DMS53 (cell line): ENCODE data around the gene CASP10.
A peak's percentile ranks its signal among the peaks of the same experiment; 100 is the strongest.

Experiments used
- DNase-seq: peaks from one replicate; lab custom pipeline; 2025; lab: John Stamatoyannopoulos, UW

The CASP10 gene

GRCh38 chr2:201197781-201198180 lies 14.8 kb downstream of the CASP10 start:
- no peak for DNase-seq

DNA sequence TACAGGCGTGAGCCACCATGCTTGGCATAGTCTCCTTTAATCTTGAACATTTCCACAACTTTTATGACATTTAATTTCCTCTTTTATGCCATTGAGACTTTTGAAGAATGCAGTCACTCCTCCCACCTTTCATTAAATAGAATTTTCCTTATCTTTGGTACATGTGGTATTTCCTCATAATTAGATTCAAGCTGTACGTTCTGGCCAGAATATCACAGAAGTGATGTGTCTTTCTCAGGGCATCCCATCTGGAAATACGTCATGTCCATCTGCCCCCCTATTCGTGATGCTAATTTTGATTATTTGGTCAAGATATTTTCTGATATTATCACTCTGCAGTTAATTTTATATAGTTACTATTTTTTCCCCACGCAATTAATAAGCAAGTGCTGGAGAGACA lies 16.9 kb downstream of the CASP10 start:
- DNase-seq = no peak

DNA sequence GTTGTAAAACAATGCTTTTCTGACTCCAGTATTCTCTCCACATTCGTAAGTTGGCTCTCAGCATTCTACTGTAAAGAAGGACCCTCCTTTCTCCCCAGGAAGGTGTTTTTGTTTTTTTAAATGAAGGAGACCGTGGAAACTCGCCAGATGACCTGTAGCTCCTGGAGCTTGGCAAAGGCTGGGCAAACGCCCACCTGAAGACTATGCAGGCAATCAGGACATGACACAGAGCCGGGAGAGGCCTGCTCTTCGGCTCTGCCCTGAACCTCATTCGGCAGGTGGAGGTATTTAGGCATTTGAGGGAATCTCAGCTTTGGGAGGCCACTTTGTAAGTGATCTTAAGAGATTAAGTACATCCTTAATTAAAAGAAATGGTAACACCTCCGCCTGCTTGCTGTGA lies 17.4 kb downstream of the CASP10 start:
- no peak for DNase-seq

- no peak for DNase-seq
Observed at GRCh38 chr2:201201371-201201770, 18.4 kb downstream of the CASP10 start.

GRCh38 chr2:201203916-201204654 lies 21.1 kb downstream of the CASP10 start:
- no peak for DNase-seq

GRCh38 chr2:201204655-201205514 lies 21.9 kb downstream of the CASP10 start:
- DNase-seq = no peak

DNA sequence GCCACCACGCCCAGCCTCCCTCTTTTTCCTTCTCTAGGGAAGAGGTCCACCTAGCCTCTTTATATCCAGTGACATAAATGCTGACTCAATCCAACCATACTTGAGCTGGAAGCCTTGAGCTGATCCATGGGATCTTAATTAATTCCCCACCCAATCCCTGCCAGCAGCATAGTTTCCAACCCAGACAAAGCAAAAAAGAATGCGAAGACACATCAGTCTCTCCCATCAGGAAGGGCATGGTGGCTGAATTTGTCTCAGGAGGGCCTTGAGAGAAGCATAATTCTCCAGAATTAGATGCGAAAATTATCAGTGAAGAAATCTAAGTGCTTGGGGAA lies 22.5 kb downstream of the CASP10 start:
- no peak for DNase-seq

DNA sequence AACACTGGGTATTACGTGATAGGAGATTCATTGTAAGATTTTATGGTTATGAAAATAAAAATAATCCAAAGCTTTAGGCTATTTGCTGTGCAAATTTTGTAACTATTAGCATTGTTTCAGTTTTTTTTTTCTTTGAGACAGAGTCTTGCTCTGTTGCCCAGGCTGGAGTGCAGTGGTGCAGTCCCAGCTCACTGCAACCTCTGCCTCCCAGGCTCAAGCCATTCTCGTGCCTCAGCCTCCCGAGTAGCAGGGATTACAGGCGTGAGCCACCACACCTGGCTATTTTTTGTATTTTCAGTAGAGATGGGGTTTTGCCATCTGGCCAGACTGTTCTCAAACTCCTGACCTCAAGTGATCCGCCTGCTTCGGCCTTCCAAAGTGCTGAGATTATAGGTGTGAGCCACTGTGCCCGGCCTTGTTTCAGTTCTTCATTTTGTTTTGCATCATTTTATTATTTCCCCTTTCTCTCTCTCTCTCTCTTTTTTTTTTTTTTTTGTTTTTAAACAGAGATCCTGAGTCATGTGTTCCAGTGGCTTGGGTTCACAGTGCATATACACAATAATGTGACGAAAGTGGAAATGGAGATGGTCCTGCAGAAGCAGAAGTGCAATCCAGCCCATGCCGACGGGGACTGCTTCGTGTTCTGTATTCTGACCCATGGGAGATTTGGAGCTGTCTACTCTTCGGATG lies 25.8 kb downstream of the CASP10 start:
- no peak for DNase-seq

DNA sequence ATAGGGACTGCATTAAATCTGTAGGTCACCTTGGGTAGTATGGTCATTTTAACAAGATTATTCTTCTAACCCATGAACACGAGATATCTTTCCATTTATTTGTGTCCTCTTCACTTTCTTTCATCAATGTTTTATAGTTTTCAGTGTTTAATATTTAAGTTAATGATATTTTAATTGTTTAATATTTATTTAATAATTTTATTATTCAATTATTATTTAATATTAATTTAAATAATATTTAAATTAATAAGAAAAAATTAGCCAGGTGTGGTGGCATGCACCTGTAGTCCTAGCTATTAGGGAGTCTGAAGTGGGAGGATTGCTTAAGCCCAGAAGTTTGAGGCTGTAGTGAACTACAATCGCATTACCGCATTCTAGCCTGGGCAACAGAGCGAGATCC lies 33.0 kb downstream of the CASP10 start:
- no peak for DNase-seq

DNA sequence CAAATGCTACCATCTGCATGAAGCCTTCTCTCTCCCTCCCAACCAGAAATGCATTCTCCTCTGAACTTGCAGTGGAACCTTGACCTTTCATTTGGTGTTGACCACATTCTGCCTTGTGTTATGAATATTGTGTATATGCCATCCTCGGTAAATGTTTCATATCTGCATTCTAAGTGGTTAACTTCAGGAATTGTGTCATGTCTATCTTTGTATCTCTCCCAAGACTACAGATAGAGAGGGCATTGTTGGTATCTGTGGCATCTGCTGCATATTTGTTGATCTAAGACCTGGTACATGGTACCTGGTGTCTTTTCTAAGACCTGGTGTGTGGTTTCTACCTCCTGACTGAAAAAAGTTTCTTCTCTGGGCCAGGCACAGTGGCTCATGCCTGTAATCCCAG lies 34.0 kb downstream of the CASP10 start:
- no peak for DNase-seq

GRCh38 chr2:201218780-201219179 lies 35.8 kb downstream of the CASP10 start:
- DNase-seq = peak; percentile 58

DNA sequence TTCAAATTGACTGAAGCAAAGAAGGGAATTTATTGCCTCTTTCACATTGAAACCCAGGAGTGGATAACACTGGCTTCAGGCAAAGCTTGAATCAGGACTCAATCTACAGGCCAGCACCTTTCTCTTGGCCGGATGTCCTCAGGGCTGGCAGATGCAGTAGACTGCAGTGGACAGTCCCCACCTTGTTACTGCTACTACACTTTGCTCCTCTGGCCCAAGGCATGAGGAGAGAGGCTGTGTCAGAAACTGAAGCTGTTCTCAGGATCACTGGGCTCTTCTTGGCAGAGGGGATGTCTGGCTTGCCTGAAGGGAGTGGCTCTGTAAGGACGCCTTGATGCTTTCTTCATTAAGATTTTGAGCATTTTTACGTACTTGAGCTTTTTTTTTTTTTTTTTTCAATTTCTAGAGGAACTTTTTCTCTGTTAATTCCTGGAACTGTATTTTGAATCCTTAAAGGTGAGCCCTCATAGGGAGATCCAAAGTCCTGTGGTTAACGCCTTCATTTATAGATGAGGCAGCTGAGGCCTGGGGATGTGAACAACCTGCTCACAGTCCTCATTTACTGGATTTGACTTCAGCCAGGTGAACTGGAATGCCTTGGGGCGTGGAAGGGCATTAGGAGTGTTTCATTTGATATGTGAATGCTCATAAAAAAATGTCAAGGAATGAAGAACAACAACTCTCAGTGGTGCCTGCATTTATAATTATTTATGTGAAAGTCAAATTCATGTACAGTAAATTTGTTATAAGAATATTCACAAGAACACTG lies 36.6 kb downstream of the CASP10 start:
- no peak for DNase-seq

DNA sequence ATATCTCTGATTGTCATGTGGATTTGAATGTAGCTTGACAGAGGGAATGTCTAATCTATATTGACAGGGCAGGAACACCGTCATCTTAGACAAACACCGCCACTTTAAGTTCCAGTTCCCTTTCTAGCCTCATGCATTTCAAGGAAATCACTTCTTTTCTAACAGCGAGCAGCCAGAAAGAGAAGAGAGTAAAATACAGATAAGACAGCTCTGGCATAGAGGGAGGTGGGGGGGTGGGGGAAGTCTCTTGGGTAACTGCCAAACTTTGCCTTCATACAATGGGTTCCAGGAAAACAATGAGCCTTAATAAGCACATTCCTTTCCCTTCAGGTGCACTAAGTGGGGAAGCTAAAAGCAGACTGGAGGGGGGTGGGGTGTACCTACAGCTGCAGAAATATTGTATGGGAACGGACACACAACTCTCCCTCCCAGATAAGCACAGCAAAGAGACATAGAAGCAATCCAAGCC lies 37.2 kb downstream of the CASP10 start:
- no peak for DNase-seq

DNA sequence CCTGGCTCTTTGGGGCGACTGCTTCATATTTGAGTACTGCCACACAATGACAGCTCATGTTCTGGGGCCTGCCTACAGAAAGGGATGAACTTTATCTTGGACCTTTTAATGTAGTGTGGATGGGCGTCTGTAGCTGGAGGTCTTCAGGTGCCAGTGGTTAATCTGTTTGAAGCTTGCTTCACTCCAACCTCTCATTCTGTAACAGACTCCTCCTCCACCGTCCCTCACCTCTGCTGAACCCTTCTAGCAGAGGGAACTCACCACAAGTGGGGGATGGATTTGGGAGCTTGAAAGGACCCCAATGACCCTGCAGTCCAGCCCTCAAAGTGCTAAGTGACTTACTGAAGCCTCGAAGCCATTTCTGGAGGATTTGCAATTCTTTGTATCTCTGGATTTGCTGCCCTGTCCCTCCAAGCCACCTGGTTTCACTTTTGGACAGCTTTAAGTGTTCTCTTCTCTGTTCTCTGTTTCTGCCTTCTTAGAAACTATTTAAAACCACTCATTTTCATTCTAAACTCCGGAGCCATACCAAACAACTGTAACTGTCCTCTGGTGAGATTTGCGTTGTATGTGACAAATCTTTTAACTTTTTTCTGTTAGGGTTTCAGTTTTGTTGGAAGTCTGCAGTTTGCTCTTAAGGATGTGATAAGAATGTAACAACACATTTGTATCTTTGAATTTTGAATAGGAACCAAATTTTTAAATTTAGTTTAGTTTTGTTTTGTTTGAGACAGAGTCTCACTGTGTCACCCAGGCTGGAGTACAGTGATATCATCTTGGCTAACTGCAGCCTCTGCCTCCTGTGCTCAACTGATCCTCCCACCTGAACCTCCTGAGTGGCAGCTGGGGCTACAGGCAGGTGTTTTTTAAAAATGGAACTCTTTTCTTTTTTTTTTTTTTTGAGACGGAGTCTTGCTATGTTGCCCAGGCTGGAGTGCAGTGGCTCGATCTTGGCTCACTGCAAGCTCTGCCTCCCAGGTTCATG lies 40.4 kb downstream of the CASP10 start:
- peak; percentile 10 for DNase-seq

GRCh38 chr2:201228271-201228911 lies 45.5 kb downstream of the CASP10 start:
- peak; percentile 10 for DNase-seq

- DNase-seq = no peak
Observed at GRCh38 chr2:201228912-201229290, 46.0 kb downstream of the CASP10 start.

DNA sequence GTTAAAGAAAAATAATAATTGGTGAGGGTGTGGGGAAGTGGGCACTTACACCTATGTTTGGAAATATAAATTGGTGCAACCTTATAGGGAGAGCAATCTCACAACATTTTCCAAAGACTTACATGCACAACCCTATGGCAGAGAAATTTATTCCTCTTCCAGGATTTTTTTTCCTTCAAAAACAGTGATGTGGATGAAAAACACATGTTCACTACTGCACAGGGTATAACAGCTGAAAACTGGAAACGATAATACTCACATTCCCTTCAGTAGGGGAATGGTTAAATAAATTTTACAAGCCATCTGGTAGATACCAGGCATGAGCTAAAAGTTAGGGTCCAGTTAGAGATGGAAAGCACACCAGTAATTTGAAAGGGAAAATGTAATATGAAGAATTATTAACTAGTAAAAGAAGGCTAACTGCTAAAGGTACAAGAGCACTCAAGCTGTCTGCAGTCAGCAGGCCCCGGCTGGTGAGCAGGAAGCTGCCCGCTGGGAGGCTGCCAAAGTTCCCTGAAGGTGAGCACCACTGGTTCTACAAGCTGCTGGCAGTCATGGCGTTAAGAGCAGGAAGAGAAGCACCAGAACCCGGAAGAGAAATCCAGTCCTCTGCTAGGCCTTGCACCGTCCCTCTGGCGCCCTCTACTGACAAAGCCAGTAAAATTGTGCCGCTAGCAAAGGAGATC lies 49.0 kb downstream of the CASP10 start:
- peak; percentile 99 for DNase-seq

DNA sequence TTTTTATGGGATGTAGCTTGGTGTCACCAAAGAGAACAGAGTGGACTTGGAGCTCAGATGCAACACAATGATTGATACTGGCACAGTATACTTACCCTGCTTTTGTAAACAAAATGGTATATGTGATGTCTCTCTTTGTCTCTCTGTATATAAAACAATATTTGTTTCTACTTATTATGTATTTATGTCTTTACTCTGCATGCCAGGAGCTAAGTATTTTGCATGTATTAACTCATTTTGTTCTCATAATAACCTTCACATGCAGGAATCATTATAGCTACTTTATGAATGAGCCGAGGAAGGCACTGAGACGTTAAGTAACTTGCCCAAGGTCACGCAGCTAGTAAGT lies 49.5 kb downstream of the CASP10 start:
- no peak for DNase-seq

GRCh38 chr2:201233192-201233811 lies 50.4 kb downstream of the CASP10 start:
- DNase-seq = peak; percentile 97
